GM23338 (cell line): ENCODE data around the gene RAB8B. TPM values are rescaled to one million over a fixed set of nuclear protein-coding genes. Genes with fewer than 3 reads are reported as not detected.

Source experiments
- ATAC-seq: fragments of 200-7000 bp; cut with Tn5 transposase; 3 replicates; pipeline ENCODE4 v1.9.1; 2020
- DNase-seq: peaks from one replicate; pipeline ENCODE4 v3.0.0-alpha.2; 2015; ENCODE audit warnings: low spot score
- H2AFZ ChIP-seq: fragments of 200-600 bp; sonication (generic); 2 replicates; pipeline ENCODE4 v1.8.0; 2016; ENCODE audit warnings: antibody characterized with exemption, mild to moderate bottlenecking, moderate library complexity
- H3F3A ChIP-seq: fragments of 200-600 bp; sonication (generic); replicated peaks from 2 replicates; pipeline ENCODE4 v1.8.0; 2017; ENCODE audit warnings: antibody characterized with exemption, mixed run types, low read depth
- H3K27ac ChIP-seq: fragments of 200-600 bp; sonication (generic); 2 replicates; pipeline ENCODE4 v1.6.1; 2016; ENCODE audit warnings: low read depth
- H3K27me3 ChIP-seq: fragments of 200-600 bp; sonication (generic); 2 replicates; pipeline ENCODE4 v1.8.0; 2016; ENCODE audit warnings: mild to moderate bottlenecking, mixed run types, moderate library complexity; ENCODE audit not compliant: insufficient read depth
- H3K36me3 ChIP-seq: fragments of 200-600 bp; sonication (generic); 2 replicates; pipeline ENCODE4 v1.8.0; 2016; ENCODE audit warnings: mild to moderate bottlenecking; ENCODE audit not compliant: insufficient read depth
- H3K4me1 ChIP-seq: fragments of 200-600 bp; sonication (generic); 2 replicates; pipeline ENCODE4 v1.8.0; 2016; ENCODE audit warnings: mild to moderate bottlenecking, moderate library complexity; ENCODE audit not compliant: insufficient read depth
- H3K4me2 ChIP-seq: fragments of 200-600 bp; sonication (generic); 2 replicates; pipeline ENCODE4 v1.7.1; 2017; ENCODE audit warnings: mixed run types
- H3K4me3 ChIP-seq: fragments of 200-600 bp; sonication (generic); 2 replicates; pipeline ENCODE4 v1.6.1; 2016; ENCODE audit warnings: mixed run types
- H3K79me2 ChIP-seq: fragments of 200-600 bp; sonication (generic); replicated peaks from 2 replicates; pipeline ENCODE4 v1.8.0; 2017; ENCODE audit warnings: mild to moderate bottlenecking; ENCODE audit not compliant: insufficient read depth
- H3K9me2 ChIP-seq: fragments of 200-600 bp; sonication (generic); 2 replicates; pipeline ENCODE4 v1.8.0; 2017; ENCODE audit not compliant: insufficient read depth
- H4K20me1 ChIP-seq: fragments of 200-600 bp; sonication (generic); replicated peaks from 2 replicates; pipeline ENCODE4 v1.8.0; 2017; ENCODE audit warnings: mild to moderate bottlenecking; ENCODE audit not compliant: insufficient read depth
- H3K27ac Mint-ChIP-seq: 2 replicates; pipeline ENCODE4 v1.8.0; 2020; ENCODE audit warnings: inconsistent platforms, mild to moderate bottlenecking, moderate library complexity, mixed read lengths
- H3K27me3 Mint-ChIP-seq: 3 replicates; pipeline ENCODE4 v1.8.0; 2022; ENCODE audit warnings: low read depth, mild to moderate bottlenecking, moderate library complexity, mixed read lengths, inconsistent platforms; ENCODE audit not compliant: insufficient read depth, poor library complexity
- H3K36me3 Mint-ChIP-seq: 3 replicates; pipeline ENCODE4 v1.8.0; 2021; ENCODE audit warnings: low read depth, mild to moderate bottlenecking, inconsistent platforms, moderate library complexity, mixed read lengths
- H3K4me1 Mint-ChIP-seq: 3 replicates; pipeline ENCODE4 v1.8.0; 2020; ENCODE audit warnings: mild to moderate bottlenecking, inconsistent platforms, mixed read lengths
- H3K4me3 Mint-ChIP-seq: 3 replicates; pipeline ENCODE4 v1.8.0; 2021; ENCODE audit warnings: moderate library complexity, mild to moderate bottlenecking, inconsistent platforms, mixed read lengths
- H3K9me3 Mint-ChIP-seq: 3 replicates; pipeline ENCODE4 v1.8.0; 2020; ENCODE audit warnings: moderate library complexity, mild to moderate bottlenecking, inconsistent platforms, mixed read lengths
- CREB1 ChIP-seq: fragments of 250-450 bp; sonication (Bioruptor Pico); IDR thresholded peaks from 2 replicates; pipeline ENCODE4 v1.5.0; 2020; ENCODE audit warnings: low read depth, mild to moderate bottlenecking, moderate library complexity
- ETS1 ChIP-seq: IDR thresholded peaks from 2 replicates; pipeline ENCODE4 v1.6.1; 2016; ENCODE audit warnings: antibody characterized with exemption
- POLR2AphosphoS5 ChIP-seq: IDR thresholded peaks from 2 replicates; pipeline ENCODE4 v1.6.1; 2016; ENCODE audit warnings: antibody characterized with exemption, low read depth
- STAT1 ChIP-seq: IDR thresholded peaks from one replicate; pipeline ENCODE4 v1.6.1; 2016; ENCODE audit warnings: antibody characterized with exemption; ENCODE audit not compliant: unreplicated experiment
- ZNF114 ChIP-seq: fragments of 250-450 bp; sonication (Bioruptor Pico); IDR thresholded peaks from 2 replicates; pipeline ENCODE4 v1.5.0; 2020; ENCODE audit warnings: mild to moderate bottlenecking, moderate library complexity
- ZNF331 ChIP-seq: fragments of 250-450 bp; sonication (Bioruptor Pico); IDR thresholded peaks from 2 replicates; pipeline ENCODE4 v1.5.0; 2020; ENCODE audit warnings: low read depth, mild to moderate bottlenecking, moderate library complexity
- polyA plus RNA-seq: library from polyadenylated mRNA; unstranded; fragments of >200 nt; fragmentation: Nextera tagmentation; extraction: Ambion mirVana; gene quantifications from 2 replicates; pipeline ENCODE4 v1.2.1, GENCODE V29; 2016
- total RNA-seq: library from RNA; depleted of rRNA; stranded (reverse); fragments of >200 nt; shearing (Covaris generic); gene quantifications from 2 replicates; pipeline ENCODE4 v1.2.3, GENCODE V29; 2014
- TF ChIP-seq, protein P1 (sequence below): fragments of 250-450 bp; sonication (Bioruptor Pico); IDR thresholded peaks from 2 replicates; pipeline ENCODE4 v1.5.0; 2020; ENCODE audit warnings: mild to moderate bottlenecking, moderate library complexity

RAB8B gene
- total and polyA plus RNA-seq, 2 experiments from 2014 or later: 23.2 to 41.7 TPM

GRCh38 chr15:63195569-63196015 is 6.2 kb downstream of the RAB8B start:
- 0 out of 2 replicates have a peak, but pooled peaks cover 3% of the 10 kb centered on the region for H4K20me1 ChIP-seq
- peaks cover 3% of the 10 kb centered on the region for H3K27me3 Mint-ChIP-seq
- no peak overlapping the region for H3K4me3 Mint-ChIP-seq
- no peak overlapping the region for H3K4me3 ChIP-seq
- no peak for TF ChIP-seq ZNF331 (CRISPR knock-in tag)
- TF ChIP-seq, protein P1, sequence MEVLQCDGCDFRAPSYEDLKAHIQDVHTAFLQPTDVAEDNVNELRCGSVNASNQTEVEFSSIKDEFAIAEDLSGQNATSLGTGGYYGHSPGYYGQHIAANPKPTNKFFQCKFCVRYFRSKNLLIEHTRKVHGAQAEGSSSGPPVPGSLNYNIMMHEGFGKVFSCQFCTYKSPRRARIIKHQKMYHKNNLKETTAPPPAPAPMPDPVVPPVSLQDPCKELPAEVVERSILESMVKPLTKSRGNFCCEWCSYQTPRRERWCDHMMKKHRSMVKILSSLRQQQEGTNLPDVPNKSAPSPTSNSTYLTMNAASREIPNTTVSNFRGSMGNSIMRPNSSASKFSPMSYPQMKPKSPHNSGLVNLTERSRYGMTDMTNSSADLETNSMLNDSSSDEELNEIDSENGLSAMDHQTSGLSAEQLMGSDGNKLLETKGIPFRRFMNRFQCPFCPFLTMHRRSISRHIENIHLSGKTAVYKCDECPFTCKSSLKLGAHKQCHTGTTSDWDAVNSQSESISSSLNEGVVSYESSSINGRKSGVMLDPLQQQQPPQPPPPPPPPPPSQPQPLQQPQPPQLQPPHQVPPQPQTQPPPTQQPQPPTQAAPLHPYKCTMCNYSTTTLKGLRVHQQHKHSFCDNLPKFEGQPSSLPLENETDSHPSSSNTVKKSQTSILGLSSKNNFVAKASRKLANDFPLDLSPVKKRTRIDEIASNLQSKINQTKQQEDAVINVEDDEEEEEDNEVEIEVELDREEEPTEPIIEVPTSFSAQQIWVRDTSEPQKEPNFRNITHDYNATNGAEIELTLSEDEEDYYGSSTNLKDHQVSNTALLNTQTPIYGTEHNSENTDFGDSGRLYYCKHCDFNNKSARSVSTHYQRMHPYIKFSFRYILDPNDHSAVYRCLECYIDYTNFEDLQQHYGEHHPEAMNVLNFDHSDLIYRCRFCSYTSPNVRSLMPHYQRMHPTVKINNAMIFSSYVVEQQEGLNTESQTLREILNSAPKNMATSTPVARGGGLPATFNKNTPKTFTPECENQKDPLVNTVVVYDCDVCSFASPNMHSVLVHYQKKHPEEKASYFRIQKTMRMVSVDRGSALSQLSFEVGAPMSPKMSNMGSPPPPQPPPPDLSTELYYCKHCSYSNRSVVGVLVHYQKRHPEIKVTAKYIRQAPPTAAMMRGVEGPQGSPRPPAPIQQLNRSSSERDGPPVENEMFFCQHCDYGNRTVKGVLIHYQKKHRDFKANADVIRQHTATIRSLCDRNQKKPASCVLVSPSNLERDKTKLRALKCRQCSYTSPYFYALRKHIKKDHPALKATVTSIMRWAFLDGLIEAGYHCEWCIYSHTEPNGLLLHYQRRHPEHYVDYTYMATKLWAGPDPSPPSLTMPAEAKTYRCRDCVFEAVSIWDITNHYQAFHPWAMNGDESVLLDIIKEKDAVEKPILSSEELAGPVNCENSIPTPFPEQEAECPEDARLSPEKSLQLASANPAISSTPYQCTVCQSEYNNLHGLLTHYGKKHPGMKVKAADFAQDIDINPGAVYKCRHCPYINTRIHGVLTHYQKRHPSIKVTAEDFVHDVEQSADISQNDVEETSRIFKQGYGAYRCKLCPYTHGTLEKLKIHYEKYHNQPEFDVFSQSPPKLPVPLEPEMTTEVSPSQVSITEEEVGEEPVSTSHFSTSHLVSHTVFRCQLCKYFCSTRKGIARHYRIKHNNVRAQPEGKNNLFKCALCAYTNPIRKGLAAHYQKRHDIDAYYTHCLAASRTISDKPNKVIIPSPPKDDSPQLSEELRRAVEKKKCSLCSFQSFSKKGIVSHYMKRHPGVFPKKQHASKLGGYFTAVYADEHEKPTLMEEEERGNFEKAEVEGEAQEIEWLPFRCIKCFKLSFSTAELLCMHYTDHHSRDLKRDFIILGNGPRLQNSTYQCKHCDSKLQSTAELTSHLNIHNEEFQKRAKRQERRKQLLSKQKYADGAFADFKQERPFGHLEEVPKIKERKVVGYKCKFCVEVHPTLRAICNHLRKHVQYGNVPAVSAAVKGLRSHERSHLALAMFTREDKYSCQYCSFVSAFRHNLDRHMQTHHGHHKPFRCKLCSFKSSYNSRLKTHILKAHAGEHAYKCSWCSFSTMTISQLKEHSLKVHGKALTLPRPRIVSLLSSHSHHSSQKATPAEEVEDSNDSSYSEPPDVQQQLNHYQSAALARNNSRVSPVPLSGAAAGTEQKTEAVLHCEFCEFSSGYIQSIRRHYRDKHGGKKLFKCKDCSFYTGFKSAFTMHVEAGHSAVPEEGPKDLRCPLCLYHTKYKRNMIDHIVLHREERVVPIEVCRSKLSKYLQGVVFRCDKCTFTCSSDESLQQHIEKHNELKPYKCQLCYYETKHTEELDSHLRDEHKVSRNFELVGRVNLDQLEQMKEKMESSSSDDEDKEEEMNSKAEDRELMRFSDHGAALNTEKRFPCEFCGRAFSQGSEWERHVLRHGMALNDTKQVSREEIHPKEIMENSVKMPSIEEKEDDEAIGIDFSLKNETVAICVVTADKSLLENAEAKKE (CRISPR knock-in tag): no peak
- no peak for TF ChIP-seq ETS1
- no peak for TF ChIP-seq ZNF114 (CRISPR knock-in tag)
- TF ChIP-seq CREB1 (CRISPR knock-in tag): no peak
- no peak for TF ChIP-seq STAT1
- TF ChIP-seq POLR2AphosphoS5: no peak
- no peaks in the 10 kb centered on the region for H3K36me3 ChIP-seq
- peaks cover 97% of the 10 kb centered on the region for H3K79me2 ChIP-seq
- H3K4me2 ChIP-seq: no peak overlapping the region
- H3K9me2 ChIP-seq: no peaks in the 10 kb centered on the region
- no peaks in the 10 kb centered on the region for H3K36me3 Mint-ChIP-seq
- no peaks in the 10 kb centered on the region for H3F3A ChIP-seq
- peaks cover 72% of the 10 kb centered on the region for H3K4me1 Mint-ChIP-seq
- no peaks in the 10 kb centered on the region for H3K27me3 ChIP-seq
- H3K9me3 Mint-ChIP-seq: no peaks in the 10 kb centered on the region
- DNase-seq (no peak), ATAC-seq (no peak)
- no peak overlapping the region for H2AFZ ChIP-seq
- no peak overlapping the region for H3K27ac ChIP-seq
- H3K27ac Mint-ChIP-seq: peak overlapping the region; percentile 69
- H3K4me1 ChIP-seq: peaks cover 73% of the 10 kb centered on the region
